ENCODE results near the gene UFSP2.

Gene UFSP2

DNA sequence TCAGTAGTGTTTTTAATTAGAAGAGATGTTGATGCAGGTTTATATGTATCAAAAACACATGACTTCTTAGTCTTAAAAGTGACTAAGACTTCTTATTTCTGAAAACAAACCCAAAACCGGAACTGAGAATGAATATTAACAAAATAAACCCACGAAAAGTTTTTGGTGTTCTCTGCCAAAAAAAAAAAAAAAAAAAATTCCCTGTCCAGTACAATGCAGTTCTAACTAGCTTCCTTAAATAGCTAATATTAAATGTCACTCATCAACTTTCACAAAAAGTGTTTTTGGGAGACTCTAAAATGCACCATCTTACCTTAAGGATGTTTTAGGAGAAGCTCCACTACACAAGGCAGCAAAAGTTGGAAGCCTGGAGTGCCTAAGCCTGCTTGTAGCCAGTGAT lies 27.1 kb downstream of the UFSP2 start:
- 85% methylated on average over 2 of the region's 2 CpGs for WGBS
- peaks cover 14% of the 10 kb centered on the region for H3K4me1 ChIP-seq (ENCODE audit: insufficient read depth, low read length)
- H3K9ac ChIP-seq (ENCODE audit: low read depth, low read length) = no peak overlapping the region
- no peak overlapping the region for H3K4me3 ChIP-seq (ENCODE audit: low read length)
- peaks cover 50% of the 10 kb centered on the region for H3K36me3 ChIP-seq (ENCODE audit: insufficient read depth, low read length)
- H3K27ac ChIP-seq (ENCODE audit: low read depth, low read length) = no peak overlapping the region
- peaks cover 8% of the 10 kb centered on the region; the same call in 1 of the 2 replicates for H3K27me3 ChIP-seq (ENCODE audit: insufficient read depth, low read length)
- no peaks in the 10 kb centered on the region for H3K9me3 ChIP-seq (ENCODE audit: insufficient read depth, low read depth, low read length)

DNA sequence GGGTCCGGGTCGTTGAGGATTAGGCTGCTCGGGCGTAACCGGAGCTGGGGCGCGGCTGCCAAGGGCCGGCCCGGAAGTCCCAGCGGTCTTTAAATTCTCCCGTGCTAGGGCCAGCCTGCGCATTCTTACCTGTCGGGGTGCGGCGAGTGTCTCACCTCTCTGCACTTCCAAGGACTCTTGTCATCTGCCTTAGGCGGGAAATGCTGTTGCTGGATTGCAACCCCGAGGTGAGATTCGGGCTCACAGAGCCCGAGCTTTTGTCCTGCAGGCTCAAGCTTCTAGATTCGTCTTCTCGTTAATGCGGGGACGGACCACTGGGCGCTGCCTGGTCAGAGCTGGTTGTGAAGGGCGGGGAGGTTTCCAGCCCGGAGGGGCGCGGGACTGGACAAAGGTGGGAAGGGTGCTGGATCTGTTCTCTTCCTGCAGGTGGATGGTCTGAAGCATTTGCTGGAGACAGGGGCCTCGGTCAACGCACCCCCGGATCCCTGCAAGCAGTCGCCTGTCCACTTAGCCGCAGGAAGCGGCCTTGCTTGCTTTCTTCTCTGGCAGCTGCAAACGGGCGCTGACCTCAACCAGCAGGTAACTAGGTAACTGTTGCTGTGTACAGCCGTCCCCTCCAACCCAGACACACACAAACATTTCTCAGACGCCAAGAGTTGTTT lies 28.9 kb downstream of the UFSP2 start, which contains the start of gene ANKRD37:
Gene ANKRD37 (plus strand): TSS at position 118 of the 662 bp plus-strand sequence. CDS start 83 bp downstream, at position 201.
- 7% methylated on average over 38 of the region's 38 CpGs for WGBS
- Histone ChIP-seq H3K36me3 (ENCODE audit: insufficient read depth, low read length) (peaks cover 37% of the 10 kb centered on the region), H3K4me3 (ENCODE audit: low read length) (peak within 1 kb of the TSS; percentile 57), H3K4me1 (ENCODE audit: insufficient read depth, low read length) (peaks cover 14% of the 10 kb centered on the region), H3K27me3 (ENCODE audit: insufficient read depth, low read length) (peaks cover 8% of the 10 kb centered on the region; the same call in 1 of the 2 replicates), H3K9ac (ENCODE audit: low read depth, low read length) (peak within 1 kb of the TSS; percentile 58), H3K27ac (ENCODE audit: low read depth, low read length) (peak within 1 kb of the TSS; percentile 78), H3K9me3 (ENCODE audit: insufficient read depth, low read depth, low read length) (no peaks in the 10 kb centered on the region)

DNA sequence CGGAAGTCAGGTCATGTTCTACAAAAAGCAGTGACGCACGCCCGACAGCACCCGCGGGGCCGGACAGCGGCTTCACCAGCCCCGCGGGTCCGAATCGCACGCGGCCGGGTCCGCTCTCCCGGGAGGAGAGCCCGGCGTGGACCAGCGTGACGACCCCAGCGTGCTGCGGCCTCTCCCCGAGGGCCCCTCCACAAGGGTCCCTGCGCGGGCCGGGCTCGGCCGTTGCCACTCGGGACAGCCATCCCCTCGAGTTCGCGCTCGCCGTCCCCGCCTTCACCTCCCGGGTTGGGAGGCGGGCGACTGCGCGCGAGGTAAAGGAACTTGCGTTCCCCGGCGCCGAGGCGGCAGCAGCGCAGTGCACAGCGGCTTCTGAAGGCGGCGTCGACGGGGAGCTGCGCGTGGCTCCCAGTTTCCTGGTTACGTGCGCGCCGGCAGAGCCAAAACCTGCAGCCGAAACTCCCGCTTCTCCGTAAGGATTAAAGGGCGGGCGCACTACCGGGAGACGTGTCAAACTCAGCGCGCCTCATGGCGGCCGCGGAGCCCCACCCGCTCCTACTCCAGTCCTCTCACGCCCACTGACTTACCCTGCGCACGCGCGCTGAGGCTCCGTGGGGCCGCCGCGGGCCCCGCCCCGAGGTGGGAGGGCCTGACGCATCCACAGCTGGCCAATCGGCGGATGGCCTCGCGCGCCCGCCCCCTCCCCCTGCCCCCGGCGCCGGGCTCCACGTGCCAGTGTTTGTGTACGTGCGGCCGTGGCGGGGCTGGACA lies 29.6 kb downstream of the UFSP2 start:
- peak overlapping the region; percentile 78; the same call in 1 of the 2 replicates for H3K27ac ChIP-seq (ENCODE audit: low read depth, low read length)
- H3K27me3 ChIP-seq (ENCODE audit: insufficient read depth, low read length) = peaks cover 8% of the 10 kb centered on the region; the same call in 1 of the 2 replicates
- peaks cover 14% of the 10 kb centered on the region for H3K4me1 ChIP-seq (ENCODE audit: insufficient read depth, low read length)
- peaks cover 30% of the 10 kb centered on the region for H3K36me3 ChIP-seq (ENCODE audit: insufficient read depth, low read length)
- H3K4me3 ChIP-seq (ENCODE audit: low read length) = peak overlapping the region; percentile 57
- no peaks in the 10 kb centered on the region for H3K9me3 ChIP-seq (ENCODE audit: insufficient read depth, low read depth, low read length)
- H3K9ac ChIP-seq (ENCODE audit: low read depth, low read length) = peak overlapping the region; percentile 58
- 2% methylated on average over 98 of the region's 98 CpGs for WGBS

DNA sequence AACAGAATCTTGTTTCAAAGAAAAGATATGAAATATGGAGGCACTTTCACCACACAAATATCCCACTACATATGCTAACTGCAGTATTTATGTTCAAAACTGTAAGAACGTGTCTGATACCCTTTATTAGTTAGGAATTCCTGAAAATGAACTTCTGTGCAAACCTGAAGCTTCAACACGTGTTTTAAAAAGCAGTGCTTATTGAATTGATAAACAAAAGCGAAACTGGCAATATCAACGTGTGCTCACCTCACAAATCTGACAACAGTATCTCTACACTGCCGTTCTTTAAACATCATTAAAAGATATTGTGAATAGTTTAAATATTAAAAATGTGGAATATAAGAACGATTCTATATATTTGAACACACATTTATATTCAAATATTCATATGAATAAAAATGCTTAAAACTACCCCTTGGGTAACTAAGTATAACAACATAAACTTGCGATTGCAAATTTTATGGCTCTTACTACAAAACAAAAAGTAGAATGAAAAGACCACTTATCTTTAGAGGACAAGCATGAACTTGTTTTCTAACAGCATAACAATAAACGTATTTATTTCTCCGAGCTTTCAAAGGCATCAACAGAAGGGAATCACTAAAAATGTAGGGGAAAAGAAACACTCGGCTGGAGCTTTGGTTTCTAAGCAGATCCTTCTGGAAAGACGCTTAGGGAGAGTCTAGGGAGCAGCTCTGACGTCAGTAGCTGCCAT lies 30.4 kb downstream of the UFSP2 start, which contains the start of gene LRP2BP:
Gene LRP2BP (minus strand): TSS at position 687 of the 718 bp plus-strand sequence. CDS start 17,738 bp downstream, outside the sequence.
- H3K9ac ChIP-seq (ENCODE audit: low read depth, low read length) = peak within 1 kb of the TSS; percentile 58
- 67% methylated on average over 10 of the region's 12 CpGs for WGBS
- peaks cover 8% of the 10 kb centered on the region; the same call in 1 of the 2 replicates for H3K27me3 ChIP-seq (ENCODE audit: insufficient read depth, low read length)
- H3K4me1 ChIP-seq (ENCODE audit: insufficient read depth, low read length) = peaks cover 14% of the 10 kb centered on the region
- H3K27ac ChIP-seq (ENCODE audit: low read depth, low read length) = peak within 1 kb of the TSS; percentile 78
- H3K4me3 ChIP-seq (ENCODE audit: low read length) = peak within 1 kb of the TSS; percentile 57
- H3K36me3 ChIP-seq (ENCODE audit: insufficient read depth, low read length) = peaks cover 22% of the 10 kb centered on the region
- H3K9me3 ChIP-seq (ENCODE audit: insufficient read depth, low read depth, low read length) = no peaks in the 10 kb centered on the region

DNA sequence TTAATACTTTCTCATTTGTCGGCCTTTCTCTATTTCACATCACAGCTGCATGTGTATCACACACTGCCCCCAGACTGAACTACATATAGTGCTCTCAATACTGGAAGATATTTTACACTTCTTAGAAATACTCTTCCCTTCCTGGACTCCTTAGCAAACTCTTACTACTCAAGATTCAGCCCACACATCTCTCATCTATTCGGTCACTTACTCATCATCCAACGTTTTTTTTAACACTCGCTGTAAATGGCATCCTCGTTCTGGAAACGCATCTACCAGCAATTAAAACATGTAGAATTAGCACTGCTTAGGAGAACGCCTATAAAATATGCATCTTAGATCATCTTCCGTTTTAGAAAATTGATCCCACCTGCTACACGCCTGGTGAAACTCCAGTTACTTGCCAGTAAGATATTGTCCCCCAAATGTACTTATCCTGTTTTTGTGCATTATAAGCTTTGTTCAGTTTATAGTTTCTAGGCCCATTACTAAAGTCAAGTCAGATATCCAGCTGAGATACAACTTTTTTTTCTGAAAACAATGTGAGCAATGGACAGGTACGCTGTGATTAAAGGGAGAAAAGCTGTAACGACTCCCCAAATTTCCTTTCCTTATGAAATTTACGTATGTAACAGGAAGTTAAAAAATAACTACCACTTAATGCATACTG lies 31.1 kb downstream of the UFSP2 start:
- Histone ChIP-seq H3K4me1 (ENCODE audit: insufficient read depth, low read length) (peaks cover 14% of the 10 kb centered on the region), H3K36me3 (ENCODE audit: insufficient read depth, low read length) (peaks cover 15% of the 10 kb centered on the region), H3K27ac (ENCODE audit: low read depth, low read length) (no peak overlapping the region), H3K4me3 (ENCODE audit: low read length) (no peak overlapping the region), H3K9me3 (ENCODE audit: insufficient read depth, low read depth, low read length) (no peaks in the 10 kb centered on the region), H3K9ac (ENCODE audit: low read depth, low read length) (no peak overlapping the region), H3K27me3 (ENCODE audit: insufficient read depth, low read length) (peaks cover 8% of the 10 kb centered on the region; the same call in 1 of the 2 replicates)
- WGBS = 93% methylated on average over 10 of the region's 12 CpGs

DNA sequence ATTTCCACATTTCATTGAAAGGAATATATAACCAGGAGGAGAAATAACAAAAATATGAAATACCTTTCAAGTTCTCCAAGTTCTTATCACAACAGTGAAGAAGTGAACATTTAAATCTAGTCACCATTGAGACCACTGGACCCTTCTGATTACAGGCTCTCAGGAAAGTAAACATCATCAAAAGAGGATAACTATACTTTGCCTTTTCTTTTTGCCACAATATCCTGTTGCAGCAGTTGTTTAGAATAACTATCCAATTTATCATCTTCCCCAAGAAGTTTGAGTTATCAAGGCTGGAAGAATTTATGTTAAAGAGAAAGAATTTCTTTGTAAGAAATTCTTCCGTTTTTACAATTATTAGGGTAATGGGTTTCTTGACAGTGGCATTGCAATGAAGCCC lies 33.6 kb downstream of the UFSP2 start:
- H3K4me1 ChIP-seq (ENCODE audit: insufficient read depth, low read length) = peaks cover 8% of the 10 kb centered on the region
- no peaks in the 10 kb centered on the region for H3K9me3 ChIP-seq (ENCODE audit: insufficient read depth, low read depth, low read length)
- peaks cover 8% of the 10 kb centered on the region; the same call in 1 of the 2 replicates for H3K27me3 ChIP-seq (ENCODE audit: insufficient read depth, low read length)
- 86% methylated on average over 1 of the region's 1 CpG for WGBS
- H3K36me3 ChIP-seq (ENCODE audit: insufficient read depth, low read length) = no peaks in the 10 kb centered on the region
- H3K27ac ChIP-seq (ENCODE audit: low read depth, low read length) = no peak overlapping the region
- no peak overlapping the region for H3K4me3 ChIP-seq (ENCODE audit: low read length)
- no peak overlapping the region for H3K9ac ChIP-seq (ENCODE audit: low read depth, low read length)

DNA sequence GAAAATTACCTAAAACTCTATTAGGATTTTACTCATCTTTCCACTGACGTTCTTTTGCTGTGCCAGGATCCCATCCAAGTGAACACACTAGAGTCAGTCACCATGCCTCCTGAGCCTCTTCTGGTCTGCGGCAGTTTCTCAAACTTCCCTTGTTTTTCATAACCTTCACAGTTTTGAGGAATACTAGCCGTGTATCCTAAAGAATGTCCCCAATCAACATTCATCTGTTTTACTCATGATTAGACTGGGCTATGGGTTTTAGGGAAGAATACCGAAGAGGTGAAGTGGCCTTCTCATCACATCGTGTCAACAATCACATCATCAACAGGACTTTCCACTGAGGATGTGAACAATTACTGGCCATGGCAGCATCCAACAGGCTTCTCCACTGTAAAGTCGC lies 34.8 kb downstream of the UFSP2 start:
- WGBS = 94% methylated on average over 6 of the region's 6 CpGs
- Histone ChIP-seq H3K4me3 (ENCODE audit: low read length) (no peak overlapping the region), H3K27ac (ENCODE audit: low read depth, low read length) (no peak overlapping the region)

DNA sequence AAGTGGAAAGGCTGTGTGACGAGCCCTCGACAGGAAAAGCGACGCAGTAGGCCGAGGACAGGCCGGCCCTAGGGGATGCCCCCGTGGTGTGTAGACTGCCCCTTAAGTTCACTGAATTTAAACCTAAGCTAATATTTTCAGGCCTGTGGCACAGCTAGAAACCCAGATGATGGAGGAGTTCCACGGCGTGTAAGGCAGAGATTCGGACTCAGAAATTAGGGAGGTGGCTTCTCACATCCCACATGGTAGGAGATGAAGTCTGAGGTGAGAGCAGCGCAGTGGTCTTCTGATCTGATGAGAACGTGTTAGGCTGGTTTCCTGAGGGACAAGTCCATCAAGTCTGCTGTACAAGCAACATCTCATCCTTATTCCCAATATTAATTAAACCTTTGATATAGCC lies 37.8 kb downstream of the UFSP2 start:
- WGBS = 96% methylated on average over 12 of the region's 12 CpGs
- H3K4me3 ChIP-seq (ENCODE audit: low read length) = no peak overlapping the region
- no peaks in the 10 kb centered on the region for H3K36me3 ChIP-seq (ENCODE audit: insufficient read depth, low read length)
- no peak overlapping the region for H3K27ac ChIP-seq (ENCODE audit: low read depth, low read length)
- no peaks in the 10 kb centered on the region for H3K27me3 ChIP-seq (ENCODE audit: insufficient read depth, low read length)
- no peaks in the 10 kb centered on the region for H3K9me3 ChIP-seq (ENCODE audit: insufficient read depth, low read depth, low read length)
- H3K4me1 ChIP-seq (ENCODE audit: insufficient read depth, low read length) = 0 out of 2 replicates have a peak, but pooled peaks cover 3% of the 10 kb centered on the region
- no peak overlapping the region for H3K9ac ChIP-seq (ENCODE audit: low read depth, low read length)

More for the DNA sequence above, 34.8 kb downstream of the UFSP2 start:
- H3K4me1 ChIP-seq (ENCODE audit: insufficient read depth, low read length) = peaks cover 7% of the 10 kb centered on the region; the same call in 1 of the 2 replicates
- no peak overlapping the region for H3K9ac ChIP-seq (ENCODE audit: low read depth, low read length)
- no peaks in the 10 kb centered on the region for H3K36me3 ChIP-seq (ENCODE audit: insufficient read depth, low read length)
- peaks cover 8% of the 10 kb centered on the region; the same call in 1 of the 2 replicates for H3K27me3 ChIP-seq (ENCODE audit: insufficient read depth, low read length)
- H3K9me3 ChIP-seq (ENCODE audit: insufficient read depth, low read depth, low read length) = no peaks in the 10 kb centered on the region

DNA sequence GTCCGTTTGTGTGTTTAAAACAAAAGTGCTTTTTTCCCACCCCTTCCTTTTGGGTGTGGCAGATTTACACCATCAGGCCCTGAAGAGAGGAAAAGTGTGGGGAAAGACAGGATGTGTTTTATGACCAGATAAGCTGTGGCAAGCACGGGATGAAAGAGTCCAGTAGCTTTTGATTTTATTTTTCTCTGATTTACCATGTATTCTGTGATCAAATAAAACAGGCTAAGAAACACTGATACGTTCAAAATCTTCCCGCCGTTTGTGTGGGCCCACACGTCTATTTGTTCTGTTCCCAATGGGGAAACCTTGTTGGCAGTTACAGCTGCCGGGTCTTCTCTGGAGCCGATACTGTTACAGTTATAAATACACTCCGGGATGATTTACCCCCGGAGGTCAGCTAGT lies 40.8 kb downstream of the UFSP2 start:
- 0 out of 2 replicates have a peak, but pooled peaks cover 3% of the 10 kb centered on the region for H3K4me1 ChIP-seq (ENCODE audit: insufficient read depth, low read length)

DNA sequence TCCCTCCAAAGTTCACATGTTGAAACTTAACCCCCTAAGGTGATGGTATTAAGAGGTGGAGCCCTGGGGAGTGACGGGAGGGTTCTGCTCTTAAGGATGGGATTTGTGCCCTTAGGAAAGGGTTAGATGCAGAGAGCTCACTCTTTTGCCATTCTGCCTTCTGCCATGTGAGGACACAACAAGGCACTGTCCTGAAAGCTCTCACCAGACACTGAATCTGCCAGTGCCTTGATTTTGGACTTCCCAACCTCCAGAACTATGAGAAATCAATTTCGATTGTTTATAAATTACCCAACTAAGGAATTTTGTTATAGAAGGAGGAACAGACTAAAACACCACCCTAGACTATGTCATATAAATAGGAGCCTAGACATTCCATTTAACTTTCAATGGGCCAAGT lies 41.7 kb downstream of the UFSP2 start:
- Histone ChIP-seq H3K9ac (ENCODE audit: low read depth, low read length) (no peak overlapping the region), H3K9me3 (ENCODE audit: insufficient read depth, low read depth, low read length) (peaks cover 6% of the 10 kb centered on the region; the same call in 1 of the 2 replicates), H3K36me3 (ENCODE audit: insufficient read depth, low read length) (no peaks in the 10 kb centered on the region), H3K4me3 (ENCODE audit: low read length) (no peak overlapping the region), H3K27ac (ENCODE audit: low read depth, low read length) (no peak overlapping the region), H3K4me1 (ENCODE audit: insufficient read depth, low read length) (0 out of 2 replicates have a peak, but pooled peaks cover 3% of the 10 kb centered on the region), H3K27me3 (ENCODE audit: insufficient read depth, low read length) (no peaks in the 10 kb centered on the region)
- WGBS = 88% methylated on average over 1 of the region's 2 CpGs

More for the DNA sequence above, 40.8 kb downstream of the UFSP2 start:
- Histone ChIP-seq H3K27ac (ENCODE audit: low read depth, low read length) (no peak overlapping the region), H3K36me3 (ENCODE audit: insufficient read depth, low read length) (no peaks in the 10 kb centered on the region), H3K4me3 (ENCODE audit: low read length) (no peak overlapping the region), H3K9ac (ENCODE audit: low read depth, low read length) (no peak overlapping the region), H3K9me3 (ENCODE audit: insufficient read depth, low read depth, low read length) (peaks cover 6% of the 10 kb centered on the region; the same call in 1 of the 2 replicates), H3K27me3 (ENCODE audit: insufficient read depth, low read length) (no peaks in the 10 kb centered on the region)
- 84% methylated on average over 9 of the region's 10 CpGs for WGBS

All from HUES64 (cell line).